ENCODE data around the gene TOGARAM2. TPM values are rescaled to one million over a fixed set of nuclear protein-coding genes. Genes with fewer than 3 reads are reported as not detected.

TOGARAM2 gene
- total and polyA plus RNA-seq, 10 donors: 3.0 to 19.9 (median 8.6) TPM

GRCh38 chr2:29009270-29009669, 28.2 kb downstream of the TOGARAM2 start:
- peak; percentile 63 for DNase-seq
- peak overlapping the region in 7 of 8 donors; percentile 69 to 94 (median 84) for H3K27ac ChIP-seq
- WGBS, 5 donors: 77 to 87% (median 84%) methylated on average over 9 of the region's 9 CpGs
- TF ChIP-seq CTCF (IDR thresholded peaks at IDR 0.05 in 8 of 11, conservative IDR thresholded peaks at IDR 0.05 in 3 of 11) (no peak), POLR2AphosphoS5 (IDR thresholded peaks at IDR 0.05) (no peak), POLR2A (IDR thresholded peaks at IDR 0.05) (no peak)
- H3K27me3 ChIP-seq (replicated peaks in 1 of 7): peaks cover 0 to 29% (median 0%) of the 10 kb centered on the region in 7 donors
- peaks cover 31 to 65% (median 46%) of the 10 kb centered on the region in 6 donors for H3K4me1 ChIP-seq
- H3K4me3 ChIP-seq: no peak overlapping the region
- intact Hi-C loops (cut with DNase I; ENCODE audit: low total_unique reads): no loop called here
- H3K36me3 ChIP-seq: no peaks in the 10 kb centered on the region
- no peaks in the 10 kb centered on the region for H3K9me3 ChIP-seq

GRCh38 chr2:29009711-29010677, 28.9 kb downstream of the TOGARAM2 start:
- TF ChIP-seq POLR2AphosphoS5 (IDR thresholded peaks at IDR 0.05) (no peak), CTCF (IDR thresholded peaks at IDR 0.05 in 8 of 11, conservative IDR thresholded peaks at IDR 0.05 in 3 of 11) (no peak), POLR2A (IDR thresholded peaks at IDR 0.05) (no peak)
- whole genome bisulfite sequencing, 5 donors: 69 to 78% (median 77%) methylated on average over 21 to 26 of the region's 26 CpGs
- H3K36me3 ChIP-seq: no peaks in the 10 kb centered on the region
- peaks cover 0 to 29% (median 0%) of the 10 kb centered on the region in 7 donors for H3K27me3 ChIP-seq (replicated peaks in 1 of 7)
- no peaks in the 10 kb centered on the region for H3K9me3 ChIP-seq
- peaks cover 35 to 72% (median 53%) of the 10 kb centered on the region in 6 donors for H3K4me1 ChIP-seq
- peak overlapping the region; percentile 60 to 94 (median 83) for H3K27ac ChIP-seq
- intact Hi-C loops (cut with DNase I; ENCODE audit: low total_unique reads): no loop called here
- no peak overlapping the region for H3K4me3 ChIP-seq
- peak; percentile 82 for DNase-seq

- intact Hi-C loops (cut with DNase I; ENCODE audit: low total_unique reads): no loop called here
- WGBS, 5 donors: 17 to 45% (median 26%) methylated on average over 5 to 7 of the region's 7 CpGs
- H3K4me1 ChIP-seq: peaks cover 40 to 81% (median 63%) of the 10 kb centered on the region in 6 donors
- TF ChIP-seq CTCF (IDR thresholded peaks at IDR 0.05 in 8 of 11, conservative IDR thresholded peaks at IDR 0.05 in 3 of 11) (no peak), POLR2AphosphoS5 (IDR thresholded peaks at IDR 0.05) (peak; percentile 22 to 72 (median 65)), POLR2A (IDR thresholded peaks at IDR 0.05) (no peak)
- H3K27me3 ChIP-seq (replicated peaks in 1 of 7): peaks cover 0 to 29% (median 0%) of the 10 kb centered on the region in 7 donors
- H3K36me3 ChIP-seq: no peaks in the 10 kb centered on the region
- no peaks in the 10 kb centered on the region for H3K9me3 ChIP-seq
- H3K27ac ChIP-seq: peak overlapping the region; percentile 60 to 94 (median 83)
- peak overlapping the region in 1 of 8 donors; percentile 21 for H3K4me3 ChIP-seq
- DNase-seq: peak; percentile 89
Measured at GRCh38 chr2:29010946-29011345, 29.8 kb downstream of the TOGARAM2 start.
